Measurements from ENCODE around the gene NINJ1.
"Not testable (repeated sequence)": the region's sequence is repeated elsewhere in the genome, so short reads cannot be mapped to it uniquely, and the experiment has no call there.

The NINJ1 gene

DNA sequence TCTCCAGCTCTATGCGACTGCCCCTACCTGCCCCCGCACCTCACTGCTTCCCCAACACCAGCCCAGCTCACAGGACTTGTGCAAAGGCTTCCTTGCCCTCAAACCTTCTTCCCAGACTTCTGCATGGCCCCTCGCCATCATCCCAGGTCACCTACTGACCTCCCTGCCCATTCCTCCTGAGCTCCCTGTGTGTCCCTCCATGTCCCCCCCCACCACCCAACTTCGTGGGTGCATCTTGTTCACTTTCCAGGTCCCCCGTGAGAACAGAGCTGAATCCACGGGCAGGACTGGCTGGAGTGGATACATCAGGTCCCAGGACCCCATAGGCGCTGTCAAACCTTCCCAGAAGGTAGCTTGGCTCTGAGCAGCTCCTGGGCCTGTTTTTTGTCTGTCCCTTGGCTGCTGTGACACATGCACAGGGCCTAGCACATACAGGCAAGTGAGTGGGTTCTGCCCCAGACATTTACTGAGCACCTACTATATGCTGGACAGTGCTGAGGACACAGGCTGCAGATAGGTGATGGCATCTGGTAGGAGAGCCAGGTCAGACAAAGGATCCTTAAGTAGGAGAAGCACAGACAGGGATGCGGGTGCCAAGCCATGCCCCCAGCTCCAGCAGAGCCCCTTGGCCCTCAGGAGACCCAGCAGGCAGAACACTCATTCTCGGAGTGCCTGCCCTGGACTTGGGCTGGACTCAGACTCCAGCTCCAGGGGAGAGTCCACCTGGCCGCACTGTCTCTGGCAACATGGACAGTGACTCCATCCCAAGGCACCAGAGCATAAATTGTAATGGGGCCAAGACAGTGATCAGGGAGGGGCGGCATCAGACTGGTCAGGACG, 15.0 kb downstream of the NINJ1 start:
- DNase-seq, result peak; percentile 26

DNA sequence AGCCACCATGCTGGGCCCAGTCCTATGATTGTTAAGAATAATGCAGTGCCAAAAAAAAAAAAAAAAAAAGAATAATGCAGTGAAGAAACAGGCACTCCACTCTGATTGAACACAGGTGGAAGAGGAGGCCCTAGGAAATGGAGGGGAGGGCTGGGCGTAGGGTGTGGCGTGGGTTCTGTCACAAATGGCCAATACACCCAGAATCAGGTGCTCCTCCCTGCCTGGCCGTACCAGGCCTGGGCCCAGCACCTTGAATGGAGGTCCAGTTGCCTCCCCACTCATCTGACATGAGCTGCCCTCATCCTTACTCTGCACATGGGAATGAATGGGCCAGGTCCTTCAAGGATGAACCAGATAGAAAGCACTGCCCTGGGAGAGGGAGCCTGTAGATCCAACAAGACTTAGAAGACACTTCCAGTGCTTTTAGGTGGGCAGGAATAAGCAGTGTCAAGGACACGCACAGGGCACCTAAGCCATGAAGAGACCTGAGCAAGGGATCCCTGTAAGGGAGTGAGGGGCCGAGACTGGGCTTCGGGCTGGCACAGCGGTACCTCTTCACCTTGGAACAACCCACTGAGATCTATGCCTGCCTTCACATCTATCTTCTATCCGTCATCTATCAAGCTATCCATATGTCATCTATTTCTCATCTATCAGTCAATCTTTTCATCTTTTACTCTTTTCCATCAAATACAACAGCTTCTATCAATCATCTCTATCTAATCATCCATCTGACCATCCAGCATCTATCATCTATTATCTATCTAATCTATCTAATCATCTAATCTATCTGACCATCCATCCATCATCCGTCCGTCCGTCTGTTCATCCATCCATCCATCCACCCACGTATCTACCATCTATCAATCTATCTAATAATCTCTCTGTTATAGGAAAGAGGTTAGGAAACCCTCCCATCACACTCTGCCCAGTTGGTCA, 15.9 kb downstream of the NINJ1 start:
- peak; percentile 20 for DNase-seq

DNA sequence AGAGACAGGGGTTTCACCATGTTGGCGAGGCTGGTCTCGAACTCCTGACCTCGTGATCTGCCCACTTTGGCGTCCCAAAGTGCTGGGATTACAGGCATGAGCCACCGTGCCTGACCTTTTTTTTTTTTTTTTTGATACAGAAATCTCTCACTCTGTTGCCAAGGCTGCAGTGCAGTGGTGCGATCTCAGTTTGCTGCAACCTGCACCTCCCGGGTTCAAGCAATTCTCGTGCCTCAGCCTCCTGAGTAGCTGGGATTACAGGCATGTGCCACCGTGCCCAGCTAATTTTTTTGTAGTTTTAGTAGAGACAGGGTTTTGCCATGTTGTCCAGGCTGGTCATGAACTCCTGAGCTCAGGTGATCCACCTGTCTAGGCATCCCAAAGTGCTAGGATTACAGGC, 16.5 kb downstream of the NINJ1 start:
- DNase-seq, result peak; percentile 15

DNA sequence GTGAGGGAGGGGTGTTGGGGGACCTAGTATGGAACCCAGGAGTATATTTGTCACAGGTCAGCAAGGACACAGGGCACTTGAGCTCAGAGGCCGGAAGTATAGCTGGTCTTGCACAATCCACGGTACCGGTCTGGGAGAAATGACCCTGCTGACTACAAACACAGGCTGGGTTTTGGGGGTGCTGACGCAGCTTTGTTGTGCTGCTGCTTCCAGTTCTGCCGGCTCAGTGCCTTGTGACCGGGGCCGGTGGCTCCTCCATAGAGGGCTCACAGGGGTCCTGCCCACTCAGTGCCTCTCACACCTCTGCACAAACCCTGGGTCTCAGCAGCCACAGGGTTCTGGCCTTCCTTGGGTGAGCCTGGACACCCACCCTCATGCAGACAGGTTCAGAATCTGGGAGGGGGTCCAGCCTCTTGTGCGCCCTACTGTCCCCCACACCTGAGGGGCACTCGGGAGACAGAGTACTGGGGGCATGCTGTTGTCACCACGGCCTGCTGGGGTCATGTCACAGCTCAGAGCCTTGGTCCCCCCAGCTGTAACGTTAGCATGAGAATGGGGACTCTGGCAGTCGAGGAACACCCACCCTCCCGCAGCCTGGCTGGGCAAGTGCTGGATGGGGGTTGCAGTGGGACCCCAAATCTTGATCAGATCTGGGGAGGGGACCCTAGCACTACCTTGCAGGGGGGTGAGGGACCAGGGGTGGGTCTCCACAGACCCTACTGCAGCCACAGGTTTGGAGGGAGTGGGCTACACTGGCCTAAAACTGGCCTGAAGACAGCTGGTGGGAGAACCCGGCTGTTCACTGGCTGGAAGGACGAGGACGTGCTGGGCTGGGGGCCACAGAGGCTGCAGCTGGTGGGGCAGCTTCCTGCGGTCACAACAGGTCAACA, 17.7 kb downstream of the NINJ1 start:
- DNase-seq, result peak; percentile 21

DNA sequence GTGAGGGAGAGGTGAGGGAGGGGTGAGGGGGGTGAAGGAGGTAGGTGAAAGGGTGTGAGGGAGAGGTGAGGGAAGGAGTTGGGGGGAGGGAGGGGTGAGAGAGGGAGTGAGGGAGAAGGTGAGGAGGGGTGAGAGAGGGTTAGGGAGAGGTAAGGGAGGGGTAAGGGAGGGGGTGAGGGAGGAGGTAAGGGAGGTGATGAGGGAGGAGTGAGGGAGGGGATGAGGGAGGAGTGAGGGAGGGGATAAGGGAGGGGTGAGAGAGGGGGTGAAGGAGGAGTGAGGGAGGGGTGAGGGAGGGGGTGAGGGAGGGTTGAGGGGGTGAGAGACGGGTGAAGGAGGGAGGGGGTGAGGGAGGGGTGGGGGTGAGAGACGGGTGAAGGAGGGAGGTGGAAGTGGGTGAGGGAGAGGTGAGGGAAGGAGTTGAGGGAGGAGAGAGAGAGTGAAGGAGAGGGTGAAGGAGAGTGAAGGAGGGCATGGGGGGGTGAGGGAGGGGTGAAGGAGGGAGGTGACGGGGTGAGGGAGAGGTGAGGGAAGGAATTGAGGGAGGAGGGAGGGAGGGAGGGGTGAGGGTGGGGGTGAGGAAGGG, 18.5 kb downstream of the NINJ1 start:
- DNase-seq, result no peak

DNA sequence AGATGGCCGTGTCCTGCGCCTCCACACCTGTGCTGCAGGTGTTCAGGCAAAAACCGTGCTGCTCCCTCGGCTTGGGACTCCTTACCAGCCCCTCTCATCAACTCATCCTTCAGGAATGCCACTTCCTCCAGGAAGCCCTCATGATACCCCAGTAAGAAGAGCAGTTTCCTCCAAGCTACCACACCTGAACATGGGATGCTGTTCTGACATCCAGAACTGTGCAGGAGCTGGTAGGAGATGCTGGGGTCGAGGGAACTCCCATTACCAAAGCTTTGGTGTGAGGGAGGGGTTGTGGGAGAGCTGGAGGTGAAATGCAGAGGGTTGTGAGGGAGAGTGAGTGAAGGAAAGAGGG, 19.1 kb downstream of the NINJ1 start:
- DNase-seq, result no peak

DNA sequence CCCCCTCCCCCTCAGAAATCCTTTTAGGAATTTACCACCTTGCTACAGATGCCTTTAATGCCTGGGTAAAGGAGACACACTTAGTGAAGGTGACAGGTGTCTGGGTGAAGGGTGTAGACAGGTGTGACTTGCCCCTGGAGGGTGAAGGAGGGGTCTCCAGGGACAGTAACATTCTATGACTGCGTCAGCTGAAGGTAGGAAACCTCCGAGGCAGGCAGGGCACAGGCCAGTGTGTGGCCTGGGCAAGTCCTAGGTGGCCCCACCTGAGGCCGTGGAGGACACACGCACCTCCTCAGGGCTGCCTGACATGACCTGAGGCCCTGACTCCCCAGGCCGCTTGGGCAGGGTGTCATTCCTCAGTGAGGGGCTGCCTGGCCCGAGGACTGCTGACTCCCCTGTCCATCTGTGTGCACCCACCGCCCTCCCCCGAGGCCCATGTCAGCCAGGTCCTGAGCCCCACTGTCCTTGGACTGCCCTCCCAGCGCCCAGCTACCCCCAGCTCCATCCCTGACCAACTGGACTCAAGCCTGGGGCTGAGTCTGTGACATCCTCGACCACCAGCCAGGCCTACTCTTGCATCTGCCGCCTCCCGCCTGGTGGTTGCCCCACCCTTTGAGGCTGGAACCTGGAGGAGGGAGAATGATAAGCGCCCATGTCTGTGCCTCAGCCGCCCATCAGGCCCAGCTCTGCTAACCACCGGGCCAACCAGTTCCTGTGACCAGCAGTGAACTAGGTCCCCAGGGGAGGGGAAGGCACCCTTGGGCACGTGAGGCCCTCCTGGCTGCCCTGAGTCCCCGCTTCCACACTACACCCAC, 19.7 kb downstream of the NINJ1 start:
- peak; percentile 18 for DNase-seq

DNA sequence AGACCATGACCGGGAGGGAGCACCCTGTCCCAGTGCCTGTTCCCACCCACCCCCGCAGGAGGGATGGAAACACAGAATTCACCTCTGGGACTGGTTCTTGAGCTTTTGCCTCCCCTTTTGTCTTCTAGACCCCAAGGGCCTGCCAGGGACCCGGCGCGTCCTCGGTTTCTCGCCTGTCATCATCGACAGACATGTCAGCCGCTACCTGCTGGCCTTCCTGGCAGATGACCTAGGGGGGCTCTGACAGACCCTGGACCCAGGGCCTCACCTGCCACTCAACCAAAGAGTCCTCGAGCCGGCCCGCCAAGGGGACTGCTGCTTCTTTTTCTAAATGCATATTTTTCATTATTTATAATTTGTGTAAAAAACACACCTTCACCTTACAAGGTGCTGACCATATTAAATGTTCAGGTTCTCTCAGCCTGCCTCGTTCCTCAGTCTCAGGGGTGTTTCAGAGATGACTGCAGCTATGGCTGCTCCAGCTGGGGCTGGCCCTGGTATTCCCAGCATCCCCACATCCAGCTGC, 21.1 kb downstream of the NINJ1 start:
- DNase-seq, result peak; percentile 9

DNA sequence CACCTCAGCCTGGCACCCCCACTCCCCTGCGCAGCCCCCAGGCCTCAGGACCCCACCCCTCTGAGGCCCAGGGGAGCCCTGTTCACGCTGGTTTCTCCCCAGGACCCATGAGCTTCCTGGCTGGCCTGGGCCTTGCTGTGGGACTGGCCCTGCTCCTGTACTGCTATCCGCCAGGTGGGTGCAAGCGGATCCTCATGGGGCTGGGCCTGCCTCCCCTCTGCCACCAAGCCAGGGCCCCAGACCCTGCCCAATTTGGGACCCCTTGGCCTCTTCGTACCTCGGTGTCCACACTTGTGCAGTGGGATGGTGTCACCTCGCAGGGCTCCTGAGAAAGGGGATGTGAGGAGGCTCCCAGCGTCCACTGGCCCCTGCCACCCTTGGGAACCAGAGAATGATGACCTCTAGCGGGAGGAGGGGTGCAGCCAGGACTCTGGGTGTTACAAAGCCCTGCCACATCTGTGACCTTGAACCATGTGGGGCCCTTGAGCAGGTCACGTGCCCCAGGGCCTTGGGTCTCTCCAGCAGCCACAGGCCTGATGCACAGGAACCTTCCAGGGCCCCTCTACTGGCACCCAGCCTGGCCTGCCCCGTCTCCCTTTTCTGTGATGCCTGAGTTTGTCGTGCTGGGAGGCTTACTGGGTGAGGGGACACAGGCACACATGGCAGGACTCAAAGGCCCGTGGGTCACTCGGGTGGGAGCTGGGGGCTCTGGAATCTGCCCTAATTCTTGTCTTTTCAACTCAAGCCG, 21.8 kb downstream of the NINJ1 start:
- DNase-seq, result peak; percentile 16

DNA sequence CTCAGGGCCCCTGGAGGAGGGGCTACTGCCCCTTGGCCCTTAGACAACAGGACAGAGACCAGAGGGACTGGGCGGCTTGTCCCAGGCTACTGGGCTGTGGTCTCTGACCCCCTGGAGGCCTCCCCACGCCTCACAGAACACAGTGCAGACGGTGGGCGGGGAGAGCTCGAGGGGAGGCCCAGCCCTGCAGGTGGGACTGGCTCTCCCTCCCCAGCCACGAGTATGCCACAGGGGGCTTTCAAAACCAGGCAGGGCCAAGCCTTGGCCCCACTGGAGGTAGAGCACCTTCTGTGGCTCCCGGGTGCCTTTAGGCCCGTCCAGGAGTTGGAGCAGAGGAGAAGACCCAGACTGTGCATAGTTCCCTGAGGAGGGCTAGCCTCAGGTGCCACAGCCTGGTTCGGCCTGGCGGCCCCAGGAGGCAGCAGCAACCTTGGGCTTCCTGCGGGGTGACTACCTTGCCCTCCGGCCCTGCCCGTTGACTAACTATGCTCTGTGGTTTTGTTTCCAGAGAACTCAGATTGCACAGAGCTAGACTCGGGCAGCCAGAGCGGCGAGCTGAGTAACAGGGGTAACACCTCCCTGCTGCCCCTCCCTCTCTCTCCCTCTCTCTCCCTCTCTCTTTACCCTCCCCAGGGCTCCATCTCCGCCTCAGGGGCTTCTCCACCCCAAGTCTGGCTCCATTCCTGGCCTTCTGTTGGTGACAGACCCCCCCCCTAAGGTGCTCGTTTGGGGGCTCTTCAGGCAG, 22.5 kb downstream of the NINJ1 start:
- peak; percentile 16 for DNase-seq

DNA sequence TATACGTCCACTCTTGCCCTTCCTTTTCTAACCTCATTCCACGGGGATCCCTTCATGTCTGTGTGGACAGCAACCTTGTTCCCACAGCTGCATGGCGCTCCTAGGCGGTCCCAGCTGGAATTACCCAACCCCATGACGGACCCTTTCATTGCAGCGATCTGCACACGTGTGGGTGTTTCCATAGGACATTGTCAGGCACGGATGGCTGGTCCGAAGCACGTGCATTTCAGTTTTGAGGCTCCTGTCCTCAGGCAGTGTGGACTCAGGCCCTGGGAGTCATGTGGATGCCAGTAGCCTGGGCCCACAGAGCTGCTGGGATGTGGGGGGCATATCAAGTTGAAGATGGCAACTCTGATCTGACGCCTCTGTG, 23.1 kb downstream of the NINJ1 start:
- DNase-seq, result no peak

DNA sequence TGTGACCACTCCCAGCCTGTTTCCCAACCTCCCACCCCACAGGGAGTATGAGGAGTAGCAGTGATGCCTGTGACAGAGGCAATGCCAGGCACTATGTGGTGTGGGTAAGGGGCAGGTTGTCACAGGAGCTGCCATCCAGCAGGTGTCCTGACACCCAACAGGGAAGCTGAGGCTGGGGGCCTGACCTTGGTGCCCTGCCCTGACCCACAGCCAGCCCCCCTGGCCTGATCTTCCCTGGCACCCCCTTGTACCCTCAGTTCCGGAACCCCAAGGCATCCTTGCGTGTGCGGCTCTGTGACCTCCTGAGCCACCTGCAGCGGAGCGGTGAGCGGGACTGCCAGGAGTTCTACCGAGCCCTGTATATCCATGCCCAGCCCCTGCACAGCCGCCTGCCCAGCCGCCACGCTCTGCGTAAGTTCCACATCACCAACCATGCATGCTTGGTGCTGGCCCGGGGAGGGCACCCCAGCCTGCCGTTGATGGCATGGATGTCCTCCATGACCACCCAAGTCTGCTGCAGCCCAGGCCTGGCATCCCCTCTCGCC, 23.7 kb downstream of the NINJ1 start:
- DNase-seq, result peak; percentile 16

DNA sequence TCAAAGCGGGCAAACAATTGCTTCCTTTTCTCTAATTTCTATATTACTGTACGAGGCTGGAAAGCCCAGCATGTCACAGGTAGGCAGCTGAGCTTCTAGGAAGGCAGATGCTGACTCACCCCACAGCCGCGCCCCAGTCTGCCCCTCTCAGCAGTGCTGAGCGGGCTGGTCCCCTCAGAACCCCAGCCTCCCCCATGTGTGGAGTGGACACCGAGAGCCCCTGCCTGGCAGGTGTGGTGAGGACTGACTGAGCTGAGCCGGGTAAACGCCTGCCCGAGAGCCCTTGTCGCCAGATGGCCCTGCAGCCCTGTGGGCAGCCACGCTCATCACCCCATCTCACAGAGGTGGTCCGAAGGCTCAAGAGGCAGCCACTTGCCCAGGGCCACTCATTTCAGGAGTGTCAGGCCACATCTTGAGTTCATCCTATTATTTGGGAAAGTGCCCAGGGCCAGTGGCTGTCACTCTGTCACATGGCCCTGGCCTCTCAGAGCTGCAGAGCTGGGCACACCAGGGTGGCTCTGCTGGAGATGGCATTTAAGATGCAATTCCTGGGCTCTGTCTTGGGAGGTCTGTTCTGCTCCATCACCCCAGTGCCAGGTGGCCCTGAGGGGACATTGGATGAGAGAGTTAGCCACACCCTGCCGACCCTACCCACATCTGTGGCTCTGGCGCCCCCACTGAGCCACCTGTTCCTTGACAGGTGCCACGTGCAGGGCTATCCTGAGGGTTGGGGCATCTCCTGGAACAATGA, 25.6 kb downstream of the NINJ1 start:
- DNase-seq, result peak; percentile 37

DNA sequence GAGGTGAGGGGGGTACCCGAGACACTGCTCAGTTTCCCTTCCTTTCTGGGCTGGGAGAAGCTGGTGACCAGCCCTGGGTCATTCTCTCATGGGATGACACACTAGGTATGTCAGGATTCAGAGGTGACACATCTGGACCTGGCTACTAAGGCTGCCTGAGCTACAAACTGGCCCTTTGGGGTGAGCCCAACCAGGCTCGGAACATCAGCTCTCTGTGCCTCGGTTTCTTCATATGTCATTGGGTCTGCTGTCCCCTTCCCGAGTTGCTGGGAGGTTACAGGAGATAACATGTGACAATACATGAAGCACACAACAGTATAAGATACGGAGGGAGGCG, 26.3 kb downstream of the NINJ1 start:
- peak; percentile 16 for DNase-seq

DNA sequence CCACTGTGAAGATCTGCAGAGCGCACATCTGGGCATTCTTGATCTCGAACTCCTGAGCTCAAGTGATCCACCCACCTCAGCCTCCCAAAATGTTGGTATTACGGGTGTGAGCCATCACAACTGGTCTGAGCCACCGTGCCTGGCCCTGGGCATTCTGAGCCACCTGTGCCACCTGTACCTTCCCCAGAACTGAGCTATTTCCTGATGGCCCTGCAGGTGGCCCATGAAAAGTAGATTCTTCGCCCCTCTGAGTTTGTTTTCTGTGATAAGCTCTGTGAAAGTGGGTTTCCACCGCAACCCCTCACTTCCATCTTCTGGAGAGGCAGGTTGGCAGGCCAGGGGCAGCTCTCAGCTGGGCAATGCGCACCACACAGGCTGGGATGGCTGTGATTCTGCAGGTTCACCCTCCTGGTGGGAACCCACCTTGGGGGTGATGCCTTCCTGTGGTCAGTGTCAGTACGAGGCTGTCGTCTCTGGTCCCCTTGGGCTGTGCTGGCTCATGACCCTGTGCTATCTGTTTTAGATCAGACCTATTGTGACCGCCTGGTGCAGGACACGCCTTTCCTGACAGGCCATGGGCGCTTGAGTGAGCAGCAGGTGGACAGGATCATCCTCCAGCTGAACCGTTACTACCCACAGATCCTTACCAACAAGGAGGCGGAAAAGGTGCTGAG, 26.8 kb downstream of the NINJ1 start:
- peak; percentile 17 for DNase-seq

DNA sequence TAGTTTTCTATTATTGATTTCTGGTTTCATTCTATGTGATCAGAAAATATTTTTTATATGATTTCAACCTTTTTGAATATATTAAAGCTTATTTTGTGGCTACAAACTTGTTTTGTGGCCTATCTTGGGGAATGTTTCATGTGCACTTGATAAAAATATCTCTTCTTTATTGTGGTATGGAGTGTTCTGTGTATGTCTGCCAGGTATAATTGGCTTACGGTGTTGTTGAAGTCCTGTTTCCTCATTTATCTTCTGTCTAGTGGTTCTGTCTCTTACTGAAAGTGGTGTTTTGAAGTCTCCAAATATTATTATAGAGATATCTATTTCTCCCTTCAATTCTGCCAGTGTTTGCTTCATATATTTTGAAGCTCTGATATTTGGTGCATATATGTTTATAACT, 28.4 kb downstream of the NINJ1 start:
- no peak for DNase-seq

DNA sequence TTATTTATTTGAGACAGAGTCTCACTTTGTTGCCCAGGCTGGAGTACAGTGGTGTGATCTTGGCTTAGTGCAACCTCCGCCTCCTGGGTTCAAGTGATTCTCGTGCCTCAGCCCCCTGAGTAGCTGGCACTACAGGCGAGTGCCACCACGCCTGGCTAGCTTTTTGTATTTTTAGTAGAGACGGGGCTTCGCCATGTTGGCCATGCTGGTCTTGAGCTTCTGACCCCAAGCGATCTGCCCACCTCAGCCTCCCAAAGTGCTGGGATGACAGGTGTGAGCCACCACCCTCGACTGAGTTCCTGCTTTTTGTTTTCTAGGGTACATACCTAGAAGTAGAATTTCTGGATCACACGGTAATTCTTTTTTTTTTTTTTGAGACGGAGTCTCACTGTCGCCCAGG, 33.0 kb downstream of the NINJ1 start:
- DNase-seq, result not testable (repeated sequence)

DNA sequence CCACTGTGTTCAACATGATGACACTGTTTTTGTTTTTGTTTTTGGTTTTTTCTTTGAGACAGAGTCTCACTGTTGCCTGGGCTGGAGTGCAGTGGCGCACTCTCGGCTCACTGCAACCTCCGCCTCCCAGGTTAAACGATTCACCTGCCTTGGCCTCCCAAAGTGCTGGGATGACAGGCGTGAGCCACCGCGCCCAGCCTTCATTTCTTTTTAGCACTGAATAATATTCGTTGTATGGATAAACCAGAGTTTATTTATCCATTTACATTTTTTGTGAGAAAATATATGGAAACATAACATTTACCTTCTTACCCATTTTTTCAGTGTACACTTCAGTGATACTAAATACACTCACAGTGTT, 33.8 kb downstream of the NINJ1 start:
- no peak for DNase-seq

Data from activated T-cell treated with anti-CD3 and anti-CD28 coated beads, Interleukin-2, amount 50 U/mL, for 1 hour (primary cell).